NCI-H1694 (cell line): ENCODE data around the gene KCNH2.
"Not testable (repeated sequence)": the region's sequence is repeated elsewhere in the genome, so short reads cannot be mapped to it uniquely, and the experiment has no call there.

Source experiments
- DNase-seq: peaks from one replicate; lab custom pipeline; 2025; lab: John Stamatoyannopoulos, UW

The KCNH2 gene

DNA sequence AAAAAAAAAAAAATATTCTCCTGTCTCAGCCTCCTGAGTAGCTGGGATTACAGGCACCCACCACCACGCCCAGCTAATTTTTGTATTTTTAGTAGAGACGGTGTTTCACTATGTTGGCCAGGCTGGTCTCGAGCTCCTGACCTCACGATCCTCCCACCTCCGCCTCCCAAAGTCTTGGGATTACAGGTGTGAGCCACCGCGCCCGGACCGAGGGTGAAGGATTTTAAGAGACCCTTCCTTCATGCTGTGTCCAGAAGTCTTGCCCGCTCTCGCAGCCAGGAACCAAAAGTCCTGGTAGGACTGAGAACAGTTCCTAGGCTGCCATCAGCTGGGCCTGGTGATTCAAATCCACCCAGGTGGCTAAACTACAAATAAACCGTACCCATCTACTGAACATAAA, 33.5 kb upstream of the KCNH2 start:
- DNase-seq = not testable (repeated sequence)

DNA sequence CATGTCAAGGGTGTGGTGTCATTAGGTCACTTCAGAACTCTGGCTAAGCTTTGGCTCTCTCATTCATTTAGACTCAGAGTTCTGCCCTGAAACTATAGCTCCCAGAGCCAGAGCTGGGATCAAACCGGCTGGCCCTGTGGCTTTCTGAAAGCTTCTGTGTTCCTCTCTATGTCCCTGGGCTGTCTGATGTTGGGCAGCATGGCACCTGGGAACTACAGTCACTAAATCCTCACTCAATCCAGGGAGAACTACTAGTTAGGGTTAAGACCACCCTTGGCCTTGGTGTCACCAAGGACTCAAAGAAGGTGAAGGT, 32.9 kb upstream of the KCNH2 start:
- no peak for DNase-seq

DNA sequence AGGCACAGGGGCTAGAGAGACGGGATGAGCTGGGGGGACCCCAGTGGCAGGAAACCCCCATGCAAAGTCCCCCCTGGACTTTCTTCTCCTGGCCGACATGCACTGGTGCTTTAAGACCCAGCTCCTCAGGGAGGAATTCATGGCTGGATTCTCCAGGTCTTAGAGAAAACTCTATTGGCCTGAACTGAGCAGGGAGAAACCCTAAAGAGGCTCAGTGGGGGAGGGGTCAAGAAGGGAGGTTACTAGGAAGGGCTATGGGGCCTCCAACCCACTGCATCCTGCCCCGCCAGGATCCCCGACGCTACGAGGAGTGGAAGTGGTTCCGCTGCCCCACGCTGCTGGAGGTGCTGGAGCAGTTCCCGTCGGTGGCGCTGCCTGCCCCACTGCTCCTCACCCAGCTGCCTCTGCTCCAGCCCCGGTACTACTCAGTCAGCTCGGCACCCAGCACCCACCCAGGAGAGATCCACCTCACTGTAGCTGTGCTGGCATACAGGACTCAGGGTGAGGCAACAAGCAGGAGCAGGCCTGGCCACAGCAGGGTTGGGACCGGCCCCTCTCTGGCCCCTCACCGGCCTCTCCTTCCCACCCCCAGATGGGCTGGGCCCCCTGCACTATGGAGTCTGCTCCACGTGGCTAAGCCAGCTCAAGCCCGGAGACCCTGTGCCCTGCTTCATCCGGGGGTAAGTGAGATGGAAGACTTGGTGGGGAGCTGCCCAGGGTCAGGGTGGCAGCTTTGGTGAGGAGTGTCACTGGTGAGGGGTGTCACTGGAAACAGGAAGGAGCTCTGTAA, 32.4 kb upstream of the KCNH2 start:
- no peak for DNase-seq

DNA sequence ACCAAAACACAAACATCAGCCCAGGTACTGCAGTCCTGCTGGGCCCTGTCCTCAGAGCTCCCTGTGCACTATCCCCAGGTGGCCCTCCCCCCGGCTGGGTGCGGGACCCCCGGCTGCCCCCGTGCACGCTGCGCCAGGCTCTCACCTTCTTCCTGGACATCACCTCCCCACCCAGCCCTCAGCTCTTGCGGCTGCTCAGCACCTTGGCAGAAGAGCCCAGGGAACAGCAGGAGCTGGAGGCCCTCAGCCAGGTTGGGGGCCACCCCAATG, 31.9 kb upstream of the KCNH2 start:
- DNase-seq = no peak

DNA sequence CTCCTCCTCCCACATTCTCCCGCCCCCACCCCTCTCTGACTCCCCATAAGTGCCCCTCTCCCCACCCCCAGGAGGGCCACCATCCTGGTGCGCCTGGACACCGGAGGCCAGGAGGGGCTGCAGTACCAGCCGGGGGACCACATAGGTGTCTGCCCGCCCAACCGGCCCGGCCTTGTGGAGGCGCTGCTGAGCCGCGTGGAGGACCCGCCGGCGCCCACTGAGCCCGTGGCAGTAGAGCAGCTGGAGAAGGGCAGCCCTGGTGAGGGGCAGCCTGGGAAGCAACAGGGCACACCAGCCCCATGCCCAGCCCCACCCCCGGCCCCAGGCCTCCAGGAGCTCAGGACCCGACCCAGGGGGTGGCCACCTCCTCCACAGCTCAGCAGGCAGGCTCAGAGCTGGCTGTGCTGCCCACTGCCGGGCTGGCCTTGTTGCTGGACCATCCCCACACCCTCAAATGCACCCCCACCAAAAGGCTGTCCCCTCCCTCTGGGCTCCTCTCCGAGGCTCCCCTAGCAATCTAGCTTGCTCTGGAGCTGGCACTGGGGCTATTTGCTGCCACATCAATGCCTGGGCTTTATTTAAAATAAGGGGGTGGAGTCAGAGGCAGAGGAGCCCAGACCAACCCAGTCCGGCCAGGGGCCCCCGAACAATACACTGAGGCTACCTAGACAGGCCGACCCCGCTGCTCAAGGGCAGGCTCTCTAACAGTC, 31.4 kb upstream of the KCNH2 start:
- no peak for DNase-seq

DNA sequence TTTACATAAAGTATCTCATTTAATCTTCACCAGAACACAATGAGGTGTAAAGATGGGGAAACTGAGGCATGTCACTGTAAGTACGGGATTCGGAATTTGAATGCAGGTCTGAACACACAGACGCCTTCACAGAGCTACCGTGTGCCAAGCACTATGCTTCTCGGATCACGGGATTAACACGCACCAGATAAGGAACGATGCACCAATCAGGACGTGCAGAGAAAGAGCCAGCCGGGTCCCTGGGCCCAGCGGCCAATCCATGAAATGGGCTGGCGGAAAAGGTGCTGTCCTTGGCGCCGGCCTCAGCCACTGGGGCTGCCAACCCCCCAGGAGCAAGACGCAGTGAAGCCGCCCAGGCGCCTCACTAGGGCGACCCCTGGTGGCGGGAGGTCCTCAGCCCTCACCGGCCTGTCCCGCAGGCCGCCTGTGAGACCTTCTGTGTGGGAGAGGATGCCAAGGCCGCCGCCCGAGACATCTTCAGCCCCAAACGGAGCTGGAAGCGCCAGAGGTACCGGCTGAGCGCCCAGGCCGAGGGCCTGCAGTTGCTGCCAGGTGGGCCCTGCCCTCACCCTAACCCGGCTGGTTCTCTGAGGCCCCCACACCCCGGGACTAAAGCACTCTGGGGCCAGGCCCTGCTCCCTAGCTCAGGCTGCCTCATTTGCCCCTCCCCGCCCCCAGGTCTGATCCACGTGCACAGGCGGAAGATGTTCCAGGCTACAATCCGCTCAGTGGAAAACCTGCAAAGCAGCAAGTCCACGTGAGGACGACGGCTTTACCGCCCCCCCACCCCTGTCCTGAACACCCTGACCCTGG, 30.6 kb upstream of the KCNH2 start:
- DNase-seq = no peak

DNA sequence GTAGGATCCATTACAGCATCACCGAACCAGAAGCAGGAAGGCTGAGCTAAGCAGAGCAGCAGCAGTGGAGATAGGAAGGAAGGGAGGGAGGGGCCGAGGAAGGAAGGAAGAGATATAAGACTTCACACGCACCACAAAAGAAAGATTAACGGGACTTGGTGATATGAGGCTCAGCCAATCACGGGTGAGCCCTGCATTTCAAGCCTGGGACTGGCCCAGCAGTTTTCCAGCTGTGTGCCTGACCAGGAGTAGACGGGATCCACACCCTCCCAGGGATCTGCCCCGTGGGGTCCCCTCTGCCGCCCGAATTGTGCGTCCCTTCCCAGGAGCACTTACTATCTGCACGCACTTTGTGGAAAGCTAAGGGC, 30.0 kb upstream of the KCNH2 start:
- no peak for DNase-seq

DNA sequence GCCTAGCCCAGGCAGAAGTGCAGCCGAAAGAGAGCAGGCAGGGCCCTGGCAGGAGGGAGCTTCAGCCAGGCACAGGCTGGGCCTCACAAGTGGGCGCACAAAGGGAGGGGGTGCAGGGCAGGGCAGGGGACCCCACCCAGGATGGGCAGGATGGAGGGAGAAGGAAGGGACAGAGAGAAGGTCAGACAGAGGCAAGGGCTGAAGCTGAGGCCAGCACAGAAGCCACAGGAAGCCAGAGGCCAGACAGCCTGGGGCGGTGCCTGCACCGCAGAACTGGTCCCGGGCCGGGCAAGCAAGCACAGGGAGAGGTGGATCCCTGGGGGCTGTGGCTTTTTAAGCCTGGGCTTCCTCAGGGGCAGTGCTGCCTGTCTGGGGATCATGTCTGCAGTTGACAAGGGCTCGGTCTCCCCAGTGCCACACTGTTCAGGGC, 29.4 kb upstream of the KCNH2 start:
- DNase-seq = no peak

DNA sequence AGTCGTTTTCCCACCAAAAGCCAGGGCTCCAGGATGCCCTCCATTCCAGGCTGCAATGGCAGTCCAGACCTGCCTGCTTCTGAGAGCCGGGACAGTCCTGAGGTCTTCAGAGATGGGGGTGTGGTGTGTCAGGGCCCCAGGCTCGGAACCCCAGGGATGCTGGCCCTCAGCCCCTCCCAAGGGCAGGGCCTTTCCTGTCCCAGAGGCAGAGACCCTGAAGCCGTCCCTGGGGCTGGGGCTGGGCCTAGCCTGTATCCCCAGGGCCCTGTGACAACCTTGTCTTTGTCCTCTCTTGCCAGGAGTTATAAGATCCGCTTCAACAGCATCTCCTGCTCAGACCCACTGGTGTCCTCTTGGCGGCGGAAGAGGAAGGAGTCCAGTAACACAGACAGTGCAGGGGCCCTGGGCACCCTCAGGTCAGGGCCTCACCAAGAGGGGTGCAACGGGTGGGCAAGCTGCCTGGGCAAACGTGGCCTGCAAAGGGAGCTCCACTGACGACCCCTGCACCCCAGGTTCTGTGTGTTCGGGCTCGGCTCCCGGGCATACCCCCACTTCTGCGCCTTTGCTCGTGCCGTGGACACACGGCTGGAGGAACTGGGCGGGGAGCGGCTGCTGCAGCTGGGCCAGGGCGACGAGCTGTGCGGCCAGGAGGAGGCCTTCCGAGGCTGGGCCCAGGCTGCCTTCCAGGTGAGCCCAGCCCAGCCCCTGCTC, 28.6 kb upstream of the KCNH2 start:
- DNase-seq = no peak

DNA sequence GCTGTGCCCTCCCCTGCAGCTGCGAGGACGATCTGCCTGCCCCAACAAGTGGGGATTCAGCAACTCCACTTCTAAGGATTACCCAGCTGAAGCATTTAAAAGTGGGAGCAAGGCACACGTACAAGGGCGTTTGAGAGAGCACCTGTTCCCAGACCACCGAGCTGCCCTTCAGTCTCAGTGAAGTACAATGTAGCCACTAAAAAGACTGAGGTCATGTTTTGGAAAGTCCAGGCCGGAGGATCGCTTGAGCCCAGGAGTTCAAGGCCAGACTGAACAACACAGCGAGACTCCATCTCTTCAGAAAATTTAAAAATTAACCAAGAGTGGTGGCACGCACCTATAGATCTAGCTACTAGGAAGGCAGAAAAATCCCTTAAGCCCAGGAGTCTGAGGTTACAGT, 27.4 kb upstream of the KCNH2 start:
- no peak for DNase-seq

DNA sequence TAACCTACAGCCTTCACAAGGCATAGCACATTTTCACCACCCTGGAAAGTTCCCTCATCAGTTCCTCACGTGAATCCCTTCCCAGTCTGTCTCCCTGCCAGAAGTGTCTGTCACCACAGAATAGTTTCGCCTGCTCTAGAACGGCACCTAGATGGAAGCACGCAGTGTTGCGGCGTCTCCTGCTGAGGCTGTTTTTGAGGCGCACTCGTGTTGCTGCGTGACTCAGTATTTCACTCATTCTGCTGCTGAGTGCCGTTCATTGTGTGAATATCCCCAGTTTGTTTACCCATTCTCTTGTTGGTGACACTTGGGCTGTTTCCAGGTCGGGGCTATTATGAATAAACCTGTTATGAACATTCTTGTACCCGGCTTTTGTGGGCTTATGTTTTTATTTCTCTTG, 25.5 kb upstream of the KCNH2 start:
- no peak for DNase-seq

DNA sequence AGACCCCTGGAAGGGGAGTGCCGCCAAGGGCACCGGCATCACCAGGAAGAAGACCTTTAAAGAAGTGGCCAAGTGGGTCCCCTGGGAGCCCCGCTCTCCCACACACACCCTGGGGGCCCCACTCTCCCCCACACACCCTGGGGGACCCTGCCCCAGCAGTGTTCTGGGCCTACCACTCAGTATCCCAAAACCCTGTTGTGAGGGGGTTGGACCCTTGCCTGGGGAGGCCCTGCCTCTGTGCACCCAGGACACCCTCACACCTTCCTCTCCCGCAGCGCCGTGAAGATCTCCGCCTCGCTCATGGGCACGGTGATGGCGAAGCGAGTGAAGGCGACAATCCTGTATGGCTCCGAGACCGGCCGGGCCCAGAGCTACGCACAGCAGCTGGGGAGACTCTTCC, 23.4 kb upstream of the KCNH2 start:
- no peak for DNase-seq

DNA sequence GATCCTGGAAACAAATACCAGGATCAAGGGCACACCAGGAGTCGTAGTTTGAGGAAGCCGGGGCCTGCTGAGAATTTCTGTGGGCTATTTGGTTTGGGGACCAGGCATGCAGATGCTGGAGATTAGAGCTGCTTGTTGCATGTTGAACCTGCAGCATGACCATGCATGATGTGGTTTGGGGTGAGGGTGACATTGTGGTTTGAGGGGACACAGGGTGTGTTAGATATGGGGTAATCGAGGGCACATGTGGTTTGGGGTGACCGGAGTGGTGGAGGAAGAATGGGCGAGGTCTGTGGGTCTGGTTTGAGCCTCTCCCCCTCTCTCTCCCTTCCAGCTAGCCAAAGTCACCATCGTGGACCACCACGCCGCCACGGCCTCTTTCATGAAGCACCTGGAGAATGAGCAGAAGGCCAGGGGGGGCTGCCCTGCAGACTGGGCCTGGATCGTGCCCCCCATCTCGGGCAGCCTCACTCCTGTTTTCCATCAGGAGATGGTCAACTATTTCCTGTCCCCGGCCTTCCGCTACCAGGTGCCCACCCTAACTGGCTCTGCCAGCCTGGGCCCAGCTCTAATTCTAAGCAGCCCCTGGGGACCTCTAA, 22.9 kb upstream of the KCNH2 start:
- DNase-seq = no peak

DNA sequence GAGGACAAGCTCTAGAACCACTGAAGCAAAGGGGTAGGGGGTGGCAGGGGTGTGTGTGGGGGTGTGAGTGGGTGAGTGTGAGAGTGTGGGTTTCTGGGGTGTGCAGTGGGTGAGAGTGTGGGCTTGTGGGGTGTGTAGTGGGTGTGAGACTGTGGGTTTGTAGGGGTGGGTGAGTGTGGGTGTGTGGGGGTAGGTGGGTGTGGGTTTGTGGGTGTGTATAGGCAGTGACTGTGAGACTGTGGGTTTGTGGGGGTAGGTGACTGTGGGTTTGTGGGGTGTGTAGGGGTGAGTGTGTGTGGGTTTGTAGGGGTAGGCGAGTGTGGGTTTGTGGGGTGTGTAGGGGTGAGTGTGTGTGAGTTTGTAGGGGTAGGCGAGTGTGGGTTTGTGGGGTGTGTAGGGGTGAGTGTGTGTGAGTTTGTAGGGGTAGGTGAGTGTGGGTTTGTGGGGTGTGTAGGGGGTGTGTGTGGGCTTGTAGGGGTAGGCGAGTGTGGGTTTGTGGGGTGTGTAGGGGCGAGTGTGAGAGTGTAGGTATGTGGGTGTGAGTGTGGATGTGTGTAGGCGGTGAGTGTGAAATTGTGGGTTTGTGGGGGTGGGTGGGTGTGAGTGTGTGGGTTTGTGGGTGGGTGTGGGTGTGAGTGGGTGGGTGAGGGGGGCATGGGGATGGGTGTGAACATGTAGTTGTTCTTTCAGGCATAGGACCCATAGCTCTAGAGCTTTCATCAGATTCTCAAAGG, 21.5 kb upstream of the KCNH2 start:
- no peak for DNase-seq

DNA sequence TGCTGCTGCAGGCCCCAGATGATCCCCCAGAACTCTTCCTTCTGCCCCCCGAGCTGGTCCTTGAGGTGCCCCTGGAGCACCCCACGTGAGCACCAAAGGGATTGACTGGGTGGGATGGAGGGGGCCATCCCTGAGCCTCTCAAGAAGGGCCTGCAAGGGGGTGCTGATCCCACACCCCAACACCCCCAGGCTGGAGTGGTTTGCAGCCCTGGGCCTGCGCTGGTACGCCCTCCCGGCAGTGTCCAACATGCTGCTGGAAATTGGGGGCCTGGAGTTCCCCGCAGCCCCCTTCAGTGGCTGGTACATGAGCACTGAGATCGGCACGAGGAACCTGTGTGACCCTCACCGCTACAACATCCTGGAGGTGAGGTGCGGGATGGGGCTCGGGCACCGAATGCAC, 20.9 kb upstream of the KCNH2 start:
- DNase-seq = no peak

DNA sequence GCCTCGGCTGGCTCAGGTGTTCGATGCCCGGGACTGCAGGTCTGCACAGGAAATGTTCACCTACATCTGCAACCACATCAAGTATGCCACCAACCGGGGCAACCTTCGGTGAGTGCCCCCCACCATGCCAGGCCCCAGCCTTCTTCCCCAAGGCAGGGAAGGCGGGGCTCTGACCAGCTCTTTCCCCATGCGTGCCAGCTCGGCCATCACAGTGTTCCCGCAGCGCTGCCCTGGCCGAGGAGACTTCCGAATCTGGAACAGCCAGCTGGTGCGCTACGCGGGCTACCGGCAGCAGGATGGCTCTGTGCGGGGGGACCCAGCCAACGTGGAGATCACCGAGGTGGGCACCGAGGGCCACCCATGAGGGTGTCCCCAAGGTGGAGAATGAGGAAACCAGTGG, 20.2 kb upstream of the KCNH2 start:
- no peak for DNase-seq

DNA sequence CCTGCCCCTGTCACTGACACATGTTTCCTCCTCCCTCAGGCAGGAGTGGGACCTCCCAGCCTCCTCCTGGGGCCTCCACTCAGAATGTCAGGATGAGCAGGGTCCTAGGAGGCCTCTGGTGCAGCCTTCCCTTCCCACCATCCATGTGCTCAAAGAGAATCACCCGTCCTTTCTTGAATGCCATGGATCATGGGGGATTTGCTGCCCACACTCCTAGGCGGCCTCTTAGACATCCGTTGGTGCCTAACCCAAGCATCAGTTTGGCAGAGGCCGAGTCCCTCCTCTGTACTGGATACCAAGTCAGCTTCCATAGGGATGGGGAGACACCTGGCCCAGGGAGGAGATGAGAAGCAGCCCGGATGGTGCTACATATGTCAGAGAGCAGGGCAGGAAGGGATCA, 19.7 kb upstream of the KCNH2 start:
- no peak for DNase-seq

DNA sequence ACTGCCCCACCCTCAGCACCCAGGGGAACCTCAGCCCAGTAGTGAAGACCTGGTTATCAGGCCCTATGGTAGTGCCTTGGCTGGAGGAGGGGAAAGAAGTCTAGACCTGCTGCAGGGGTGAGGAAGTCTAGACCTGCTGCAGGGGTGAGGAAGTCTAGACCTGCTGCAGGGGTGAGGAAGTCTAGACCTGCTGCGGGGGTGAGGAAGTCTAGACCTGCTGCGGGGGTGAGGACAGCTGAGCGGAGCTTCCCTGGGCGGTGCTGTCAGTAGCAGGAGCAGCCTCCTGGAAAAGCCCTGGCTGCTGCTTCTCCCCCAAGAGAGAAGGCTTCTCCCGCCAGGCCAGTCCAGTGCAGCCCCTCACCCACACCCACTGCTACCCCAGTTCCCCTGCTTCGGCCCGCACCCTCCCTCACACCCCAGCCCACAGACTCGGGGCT, 19.0 kb upstream of the KCNH2 start:
- no peak for DNase-seq

DNA sequence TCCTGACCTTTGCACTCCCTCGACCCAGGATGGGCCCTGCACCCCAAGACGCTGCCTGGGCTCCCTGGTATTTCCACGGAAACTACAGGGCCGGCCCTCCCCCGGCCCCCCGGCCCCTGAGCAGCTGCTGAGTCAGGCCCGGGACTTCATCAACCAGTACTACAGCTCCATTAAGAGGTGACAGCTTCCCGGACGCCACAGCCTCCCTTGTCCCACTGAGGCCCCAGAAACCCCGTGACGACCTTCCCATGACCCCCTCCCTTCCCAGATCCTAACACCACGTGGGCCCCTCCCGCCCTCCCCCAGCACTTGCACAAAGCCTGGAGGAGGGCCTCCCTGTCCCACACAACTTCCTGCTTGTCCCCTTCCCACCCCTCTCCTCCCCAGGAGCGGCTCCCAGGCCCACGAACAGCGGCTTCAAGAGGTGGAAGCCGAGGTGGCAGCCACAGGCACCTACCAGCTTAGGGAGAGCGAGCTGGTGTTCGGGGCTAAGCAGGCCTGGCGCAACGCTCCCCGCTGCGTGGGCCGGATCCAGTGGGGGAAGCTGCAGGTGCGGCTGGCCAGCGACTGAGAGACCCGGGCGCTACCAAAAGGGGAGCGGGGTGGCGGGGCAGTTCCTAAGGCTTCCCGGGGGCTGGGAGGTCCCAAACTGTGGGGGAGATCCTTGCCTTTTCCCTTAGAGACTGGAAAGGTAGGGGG, 18.4 kb upstream of the KCNH2 start:
- DNase-seq = no peak

DNA sequence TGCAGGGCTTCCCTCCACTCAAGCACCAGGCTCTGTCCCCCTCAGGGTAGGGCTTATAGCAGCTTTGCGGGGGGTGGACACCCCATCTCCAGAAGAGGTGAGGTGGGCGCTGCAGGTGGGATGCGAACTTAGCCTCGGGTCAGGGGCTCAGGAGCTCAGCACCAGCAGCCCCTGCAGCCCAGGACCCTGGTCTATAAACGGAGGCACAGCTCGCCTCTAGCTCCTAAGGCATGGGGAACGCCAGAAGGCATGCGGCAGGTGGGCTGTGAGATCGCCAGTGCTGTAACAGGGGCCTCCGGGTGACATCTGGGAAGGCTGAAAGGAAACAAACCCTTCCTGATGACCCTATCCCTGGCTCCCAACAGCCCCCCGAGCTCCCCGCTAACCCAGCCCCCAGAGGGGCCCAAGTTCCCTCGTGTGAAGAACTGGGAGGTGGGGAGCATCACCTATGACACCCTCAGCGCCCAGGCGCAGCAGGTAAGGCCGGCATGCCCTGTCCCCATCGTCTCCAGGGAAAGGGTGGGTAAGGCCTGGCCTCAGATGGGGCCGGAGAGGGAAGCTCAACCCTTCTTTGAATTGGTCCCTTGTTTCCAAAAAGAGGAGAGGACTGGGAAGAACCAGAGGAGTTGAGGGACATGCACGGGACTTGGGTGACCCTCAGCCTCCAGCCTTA, 16.9 kb upstream of the KCNH2 start:
- no peak for DNase-seq
